ENCODE results near the gene PRPH. TPM values are rescaled to one million over a fixed set of nuclear protein-coding genes. Genes with fewer than 3 reads are reported as not detected.
"Not testable (repeated sequence)": the region's sequence is repeated elsewhere in the genome, so short reads cannot be mapped to it uniquely, and the experiment has no call there.

PRPH gene
- not detected for total RNA-seq

GRCh38 chr12:49295082-49295936 is at the start of gene PRPH:
Gene PRPH (plus strand): TSS chr12:49295147. CDS start chr12:49295201, 54 bp downstream.
- no peak within 1 kb of the TSS for H3K4me3 Mint-ChIP-seq
- DNase-seq (no peak), ATAC-seq (no peak)
- peaks cover 61% of the 10 kb centered on the region for H3K27me3 Mint-ChIP-seq (ENCODE audit: low read depth)
- peaks cover 19% of the 10 kb centered on the region for H3K4me1 Mint-ChIP-seq (ENCODE audit: low read depth)
- no peaks in the 10 kb centered on the region for H3K36me3 Mint-ChIP-seq (ENCODE audit: insufficient read depth)
- no peaks in the 10 kb centered on the region for H3K9me3 Mint-ChIP-seq

GRCh38 chr12:49251357-49251756 is 43.6 kb upstream of the PRPH start:
- Mint-ChIP-seq H3K36me3 (ENCODE audit: insufficient read depth) (no peaks in the 10 kb centered on the region), H3K4me1 (ENCODE audit: low read depth) (peaks cover 5% of the 10 kb centered on the region), H3K27me3 (ENCODE audit: low read depth) (no peaks in the 10 kb centered on the region), H3K4me3 (no peak overlapping the region), H3K9me3 (no peaks in the 10 kb centered on the region)
- DNase-seq (no peak), ATAC-seq (no peak)

- Mint-ChIP-seq H3K4me1 (ENCODE audit: low read depth) (peaks cover 5% of the 10 kb centered on the region), H3K36me3 (ENCODE audit: insufficient read depth) (no peaks in the 10 kb centered on the region), H3K4me3 (no peak overlapping the region), H3K27me3 (ENCODE audit: low read depth) (no peaks in the 10 kb centered on the region), H3K9me3 (no peaks in the 10 kb centered on the region)
- DNase-seq: no peak
- peak; percentile 65 to 71 for ATAC-seq
These were observed 41.8 kb upstream of the PRPH start for GRCh38 chr12:49253033-49253623.

DNA sequence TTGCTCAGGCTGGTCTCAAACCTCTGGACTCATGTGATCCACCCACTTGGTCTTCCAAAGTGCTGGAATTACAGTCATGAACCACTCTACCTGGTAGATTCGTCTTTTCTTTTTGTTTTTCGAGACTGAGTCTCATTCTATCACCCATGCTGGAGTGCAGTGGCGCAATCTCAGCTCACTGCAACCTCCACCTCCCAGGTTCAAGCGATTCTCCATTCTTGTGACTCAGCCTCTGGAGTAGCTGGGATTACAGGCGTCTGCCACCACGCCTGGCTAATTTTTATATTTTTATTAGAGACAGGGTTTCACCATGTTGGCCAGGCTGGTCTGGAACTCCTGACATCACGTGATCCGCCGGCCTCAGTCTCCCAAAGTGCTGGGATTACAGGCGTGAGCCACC is 39.5 kb upstream of the PRPH start:
- H3K27me3 Mint-ChIP-seq (ENCODE audit: low read depth); DNase-seq; H3K9me3 Mint-ChIP-seq; ATAC-seq; H3K4me3 Mint-ChIP-seq; H3K4me1 Mint-ChIP-seq (ENCODE audit: low read depth); H3K36me3 Mint-ChIP-seq (ENCODE audit: insufficient read depth): not testable (repeated sequence)

DNA sequence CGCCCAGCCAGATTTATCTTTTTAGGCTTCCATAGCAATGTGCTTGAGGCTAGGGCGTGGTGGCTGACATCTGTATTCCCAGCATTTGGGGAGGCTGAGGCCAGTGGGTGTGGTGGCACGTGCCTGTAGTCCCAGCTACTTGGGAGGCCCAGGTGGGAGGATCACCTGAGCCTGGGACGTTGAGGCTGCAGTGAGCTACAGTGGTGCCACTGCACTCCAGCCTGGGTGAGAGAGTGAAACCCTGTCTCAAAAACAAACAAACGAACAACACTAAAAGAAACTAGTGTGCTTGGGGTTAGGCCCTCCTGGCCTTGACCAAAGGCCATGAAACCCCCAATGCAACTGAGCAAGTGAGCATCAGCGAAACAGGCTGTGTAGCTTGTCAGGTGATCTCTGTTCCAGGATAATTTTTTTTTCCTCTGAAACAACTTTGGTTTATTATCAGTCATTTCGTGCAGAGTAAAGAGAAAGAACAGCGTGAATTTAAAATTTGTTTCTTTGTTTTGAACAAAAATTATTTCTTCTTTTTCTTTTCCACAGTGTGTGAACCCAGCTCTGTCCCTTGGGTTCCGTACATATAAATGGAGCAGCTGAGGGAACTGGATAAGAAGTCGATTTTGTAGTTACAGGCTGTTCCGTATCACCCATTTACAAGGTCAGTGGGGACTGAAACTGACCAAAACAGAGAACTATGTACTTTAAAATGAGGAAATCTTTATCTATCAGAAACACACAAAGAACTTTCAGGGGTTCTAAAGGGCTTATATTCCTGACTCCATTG is 38.9 kb upstream of the PRPH start:
- no peaks in the 10 kb centered on the region for H3K9me3 Mint-ChIP-seq
- DNase-seq (no peak), ATAC-seq (no peak)
- H3K4me3 Mint-ChIP-seq: no peak overlapping the region
- H3K36me3 Mint-ChIP-seq (ENCODE audit: insufficient read depth): no peaks in the 10 kb centered on the region
- no peaks in the 10 kb centered on the region for H3K27me3 Mint-ChIP-seq (ENCODE audit: low read depth)
- peaks cover 5% of the 10 kb centered on the region for H3K4me1 Mint-ChIP-seq (ENCODE audit: low read depth)

- not testable (repeated sequence) for H3K4me1 Mint-ChIP-seq (ENCODE audit: low read depth); H3K9me3 Mint-ChIP-seq; DNase-seq; H3K4me3 Mint-ChIP-seq; ATAC-seq; H3K36me3 Mint-ChIP-seq (ENCODE audit: insufficient read depth); H3K27me3 Mint-ChIP-seq (ENCODE audit: low read depth)
These were observed 37.3 kb upstream of the PRPH start for GRCh38 chr12:49257508-49258184.

DNA sequence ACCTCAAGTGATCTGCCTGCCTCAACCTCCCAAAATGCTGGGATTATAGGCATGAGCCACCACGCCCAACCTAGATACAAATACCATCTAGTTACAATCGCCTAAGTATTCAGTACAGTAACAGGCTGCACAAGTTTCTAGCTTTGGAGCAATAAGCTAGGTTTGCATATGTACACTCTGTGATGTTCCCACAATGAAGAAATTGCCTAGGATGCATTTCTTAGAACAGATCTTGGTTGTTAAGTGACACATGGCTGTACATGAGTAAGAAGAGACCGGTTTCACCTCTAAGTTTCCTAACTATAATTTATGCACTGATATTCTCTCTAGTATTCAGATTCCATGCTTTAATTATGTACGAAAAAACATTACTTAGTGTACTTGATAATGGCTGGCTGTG is 35.5 kb upstream of the PRPH start:
- Mint-ChIP-seq H3K36me3 (ENCODE audit: insufficient read depth) (no peaks in the 10 kb centered on the region), H3K4me3 (no peak overlapping the region)
- no peak for ATAC-seq

DNA sequence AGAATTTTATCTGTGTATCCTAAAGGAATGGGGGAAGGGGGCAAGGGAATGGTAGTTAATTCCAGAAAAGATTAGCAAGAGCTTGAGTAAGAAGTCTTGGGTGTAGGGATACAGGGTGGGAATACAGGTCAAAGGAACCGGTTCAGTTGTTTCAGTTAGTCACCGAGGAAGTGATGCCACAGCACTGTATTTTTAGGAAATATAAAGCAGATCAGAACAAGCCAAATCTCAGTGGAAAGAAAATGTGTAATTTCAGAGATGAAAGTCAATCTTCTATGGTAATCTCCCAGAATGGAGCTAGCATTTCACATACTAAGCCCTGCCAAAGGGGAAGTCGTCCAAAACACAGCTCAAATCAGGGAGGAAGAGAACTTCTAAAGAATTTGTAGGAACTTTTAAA is 34.8 kb upstream of the PRPH start:
- H3K4me3 Mint-ChIP-seq: no peak overlapping the region
- ATAC-seq: no peak
- H3K27me3 Mint-ChIP-seq (ENCODE audit: low read depth): no peaks in the 10 kb centered on the region
- no peaks in the 10 kb centered on the region for H3K9me3 Mint-ChIP-seq
- H3K36me3 Mint-ChIP-seq (ENCODE audit: insufficient read depth): no peaks in the 10 kb centered on the region
- DNase-seq: no peak
- H3K4me1 Mint-ChIP-seq (ENCODE audit: low read depth): no peaks in the 10 kb centered on the region

More for the DNA sequence above, 35.5 kb upstream of the PRPH start:
- Mint-ChIP-seq H3K9me3 (no peaks in the 10 kb centered on the region), H3K4me1 (ENCODE audit: low read depth) (no peaks in the 10 kb centered on the region), H3K27me3 (ENCODE audit: low read depth) (no peaks in the 10 kb centered on the region)
- no peak for DNase-seq

DNA sequence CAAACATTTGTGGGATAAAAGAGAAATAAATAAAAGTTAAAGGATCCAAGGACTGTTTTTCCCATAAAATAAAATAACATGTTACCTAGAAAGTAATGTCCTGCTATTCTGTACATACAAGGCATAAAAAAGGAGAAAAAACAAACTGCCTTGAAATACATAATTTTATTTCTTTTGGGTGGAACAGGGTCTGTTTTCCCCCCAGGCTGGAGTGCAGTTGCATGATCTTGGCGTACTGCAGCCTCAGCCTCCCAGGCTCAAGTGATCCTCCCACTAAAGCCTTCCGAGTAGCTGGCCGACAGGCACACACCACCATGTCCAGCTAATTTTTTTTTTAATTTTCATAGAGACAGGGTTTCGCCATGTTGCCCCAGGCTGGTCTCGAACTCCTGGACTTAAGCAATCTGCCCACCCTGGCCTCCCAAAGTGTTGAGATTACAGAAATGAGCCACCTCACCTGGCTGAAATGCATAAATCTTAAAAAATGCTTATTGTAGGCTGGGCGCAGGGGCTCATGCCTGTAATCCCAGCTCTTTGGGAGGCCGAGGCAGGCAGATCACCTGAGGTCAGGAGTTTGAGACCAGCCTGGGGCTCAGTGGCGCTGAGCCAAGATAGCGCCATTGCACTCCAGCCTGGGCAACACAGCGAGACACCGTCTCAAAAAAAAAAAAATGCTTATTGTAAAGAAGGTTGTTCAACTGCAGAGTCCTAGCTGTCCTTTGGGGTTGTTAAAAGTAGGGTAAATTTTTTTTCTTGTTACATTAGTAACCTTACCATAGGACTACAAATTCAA is 34.2 kb upstream of the PRPH start:
- H3K4me1 Mint-ChIP-seq (ENCODE audit: low read depth): no peaks in the 10 kb centered on the region
- no peak for DNase-seq
- no peak overlapping the region for H3K4me3 Mint-ChIP-seq

DNA sequence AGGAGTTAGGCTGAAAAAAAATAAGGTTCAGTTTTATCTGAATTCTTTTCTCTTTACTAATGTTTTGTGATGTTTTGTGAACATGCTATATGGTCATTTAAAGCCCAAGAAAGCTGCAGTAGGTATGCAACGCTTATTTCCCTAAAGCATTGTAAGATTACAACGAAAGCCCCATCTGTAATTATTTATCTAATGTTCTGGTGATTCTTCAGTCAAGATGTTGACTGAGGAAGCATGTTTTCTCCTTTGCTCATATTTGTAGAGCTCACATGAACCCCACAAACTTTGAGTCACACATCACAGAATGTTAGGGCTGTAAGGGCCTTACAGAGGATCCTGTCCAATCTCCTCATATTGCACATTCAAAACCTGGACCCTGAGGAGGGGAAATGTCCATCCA is 33.2 kb upstream of the PRPH start:
- H3K27me3 Mint-ChIP-seq (ENCODE audit: low read depth): no peaks in the 10 kb centered on the region
- H3K4me3 Mint-ChIP-seq: no peak overlapping the region
- no peak for ATAC-seq
- H3K9me3 Mint-ChIP-seq: no peaks in the 10 kb centered on the region
- H3K36me3 Mint-ChIP-seq (ENCODE audit: insufficient read depth): peaks cover 2% of the 10 kb centered on the region
- no peak for DNase-seq
- peaks cover 2% of the 10 kb centered on the region for H3K4me1 Mint-ChIP-seq (ENCODE audit: low read depth)

More for the DNA sequence above, 34.2 kb upstream of the PRPH start:
- no peaks in the 10 kb centered on the region for H3K9me3 Mint-ChIP-seq
- H3K27me3 Mint-ChIP-seq (ENCODE audit: low read depth): no peaks in the 10 kb centered on the region
- no peak for ATAC-seq
- peaks cover 2% of the 10 kb centered on the region for H3K36me3 Mint-ChIP-seq (ENCODE audit: insufficient read depth)

GRCh38 chr12:49263400-49263763 is 31.6 kb upstream of the PRPH start:
- Mint-ChIP-seq H3K36me3 (ENCODE audit: insufficient read depth) (peaks cover 9% of the 10 kb centered on the region), H3K4me1 (ENCODE audit: low read depth) (peaks cover 15% of the 10 kb centered on the region), H3K4me3 (peak overlapping the region; percentile 89), H3K27me3 (ENCODE audit: low read depth) (no peaks in the 10 kb centered on the region), H3K9me3 (no peaks in the 10 kb centered on the region)
- ATAC-seq: no peak
- no peak for DNase-seq

- DNase-seq (no peak), ATAC-seq (peak; percentile 31 to 59)
- peaks cover 18% of the 10 kb centered on the region for H3K36me3 Mint-ChIP-seq (ENCODE audit: insufficient read depth)
- peaks cover 24% of the 10 kb centered on the region for H3K4me1 Mint-ChIP-seq (ENCODE audit: low read depth)
- peak overlapping the region; percentile 97 for H3K4me3 Mint-ChIP-seq
- H3K9me3 Mint-ChIP-seq: no peaks in the 10 kb centered on the region
- no peaks in the 10 kb centered on the region for H3K27me3 Mint-ChIP-seq (ENCODE audit: low read depth)
These were observed 30.5 kb upstream of the PRPH start for GRCh38 chr12:49264466-49264872.

DNA sequence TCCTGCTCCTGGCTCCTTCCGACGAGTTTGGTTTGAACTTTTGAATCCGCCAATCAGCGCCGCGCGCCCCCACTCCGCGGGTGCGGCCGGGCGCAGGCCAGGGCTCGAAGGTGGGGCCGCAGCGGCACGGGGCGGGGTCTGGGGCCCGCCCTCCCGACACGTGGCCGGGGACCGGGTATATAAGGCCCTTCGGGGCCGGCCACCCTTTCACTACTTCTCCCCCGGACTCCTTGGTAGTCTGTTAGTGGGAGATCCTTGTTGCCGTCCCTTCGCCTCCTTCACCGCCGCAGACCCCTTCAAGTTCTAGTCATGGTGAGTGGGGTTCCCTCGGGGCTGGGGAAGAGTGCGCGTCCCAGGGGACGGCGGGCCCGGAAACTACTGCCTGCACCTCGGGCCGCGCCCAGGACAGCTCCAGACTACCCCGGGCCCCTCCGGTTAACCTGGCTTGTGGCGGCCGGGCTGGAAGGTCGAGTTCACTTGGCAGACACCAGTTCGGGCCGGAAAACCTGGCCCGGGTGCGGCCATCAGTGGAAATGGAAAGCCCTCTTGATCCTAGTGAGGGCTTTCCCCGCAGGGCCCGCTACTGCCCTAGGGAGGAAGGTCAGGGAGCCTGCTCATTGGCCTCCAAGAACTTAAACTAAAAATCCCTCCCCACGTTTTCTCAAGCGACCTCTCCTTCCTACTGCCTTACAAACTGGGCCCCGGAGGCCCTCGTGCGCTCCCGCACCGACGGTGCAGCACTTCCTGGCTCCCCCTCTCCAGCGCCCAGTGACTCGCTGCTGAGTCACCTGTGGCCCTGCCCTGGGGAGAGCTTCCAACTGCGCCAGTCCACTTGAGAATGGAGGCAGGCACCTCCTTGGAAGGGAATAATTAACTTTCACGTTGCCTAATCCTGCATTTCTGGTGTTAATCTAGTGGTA is 29.8 kb upstream of the PRPH start, which contains the start of gene TUBA1C:
Gene TUBA1C (plus strand): TSS at position 210 of the 920 bp plus-strand sequence. CDS start 100 bp downstream, at position 310.
- Mint-ChIP-seq H3K4me1 (ENCODE audit: low read depth) (peaks cover 26% of the 10 kb centered on the region), H3K9me3 (no peaks in the 10 kb centered on the region), H3K27me3 (ENCODE audit: low read depth) (no peaks in the 10 kb centered on the region), H3K4me3 (peak within 1 kb of the TSS; percentile 97), H3K36me3 (ENCODE audit: insufficient read depth) (peaks cover 24% of the 10 kb centered on the region)
- peak; percentile 88 for DNase-seq
- peak; percentile 92 to 93 for ATAC-seq
